GM12864 (cell line): ENCODE measurements around the gene HS3ST3A1.

Source experiments
- DNase-seq: peaks from one replicate; pipeline ENCODE4 v3.0.0-alpha.2; 2011; ENCODE audit warnings: low read depth
- H3K4me3 ChIP-seq: 2 replicates; pipeline ENCODE4 v1.5.1; 2011; ENCODE audit warnings: mild to moderate bottlenecking, low read depth, low read length, control low read depth
- CTCF ChIP-seq: IDR thresholded peaks from 2 replicates; pipeline ENCODE4 v1.5.1; 2011; ENCODE audit warnings: low read depth, mild to moderate bottlenecking, moderate library complexity, low read length, control low read depth, inconsistent platforms; ENCODE audit errors: missing control alignments

The HS3ST3A1 gene

GRCh38 chr17:13642188-13642587, 40.5 kb upstream of the HS3ST3A1 start:
- no peak for TF ChIP-seq CTCF
- no peak overlapping the region for H3K4me3 ChIP-seq
- DNase-seq, result no peak

DNA sequence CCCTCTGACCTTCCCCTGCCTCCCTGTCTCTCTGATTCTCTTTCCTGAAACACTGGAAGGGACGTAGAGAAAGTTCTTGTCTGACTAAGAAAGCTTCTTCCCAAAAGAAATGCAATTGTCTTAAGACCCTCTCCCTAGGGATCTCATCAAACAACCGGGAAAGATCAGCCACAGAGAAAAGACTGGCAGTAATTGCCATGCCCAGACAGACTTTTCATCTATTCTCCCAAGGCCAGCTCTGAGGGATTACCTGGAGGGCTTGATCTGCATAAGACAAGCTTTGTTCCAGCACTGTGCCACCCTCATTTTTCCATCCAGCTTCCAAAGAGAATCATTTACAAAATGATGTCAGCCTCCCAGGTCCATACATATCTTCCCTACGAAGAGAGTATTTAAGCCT, 38.8 kb upstream of the HS3ST3A1 start:
- no peak overlapping the region for H3K4me3 ChIP-seq
- TF ChIP-seq CTCF, result no peak
- DNase-seq, result no peak

- TF ChIP-seq CTCF, result no peak
- no peak for DNase-seq
- H3K4me3 ChIP-seq, result no peak overlapping the region
These were observed 37.2 kb upstream of the HS3ST3A1 start for GRCh38 chr17:13638855-13639458.

- DNase-seq, result no peak
- TF ChIP-seq CTCF, result no peak
- H3K4me3 ChIP-seq, result no peak overlapping the region
These were observed 35.2 kb upstream of the HS3ST3A1 start for GRCh38 chr17:13636951-13637350.

GRCh38 chr17:13635951-13636350, 34.2 kb upstream of the HS3ST3A1 start:
- DNase-seq, result no peak
- no peak overlapping the region for H3K4me3 ChIP-seq
- TF ChIP-seq CTCF, result no peak

DNA sequence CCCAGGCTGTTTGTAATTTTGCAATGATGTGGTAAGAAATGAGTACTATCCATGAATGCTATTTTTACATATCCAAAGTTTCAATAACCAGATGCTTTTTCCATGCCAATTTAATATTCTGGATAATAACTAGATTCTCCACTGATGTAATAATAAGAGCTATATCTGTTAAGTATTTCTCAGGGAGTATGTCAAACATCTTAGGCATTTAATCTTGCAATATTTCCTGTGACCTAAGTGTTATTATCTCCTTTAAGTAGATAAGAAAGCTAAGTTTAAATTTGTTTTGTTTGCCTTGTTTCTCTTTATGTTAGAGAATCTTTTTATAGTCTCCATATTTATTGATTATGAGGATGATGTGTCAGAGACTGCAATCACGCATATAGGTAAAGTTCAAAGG, 32.3 kb upstream of the HS3ST3A1 start:
- no peak overlapping the region for H3K4me3 ChIP-seq
- DNase-seq, result no peak

More for the DNA sequence above, 32.3 kb upstream of the HS3ST3A1 start:
- TF ChIP-seq CTCF, result no peak
